H1 (cell line): ENCODE measurements around the gene CLMP. TPM values are rescaled to one million over a fixed set of nuclear protein-coding genes. Genes with fewer than 3 reads are reported as not detected.

ENCODE experiments used
- CTCF ChIA-PET: fragments of 300-600 bp; sonication (Branson Sonifier 250); formaldehyde crosslinking; loops from one replicate; lab custom pipeline; 2021; ENCODE audit not compliant: partially characterized antibody; lab: Charles Lee
- POLR2A ChIA-PET: fragments of 300-600 bp; sonication (Branson Sonifier 250); formaldehyde crosslinking; loops from one replicate; lab custom pipeline; 2021; ENCODE audit warnings: inconsistent platforms; ENCODE audit not compliant: partially characterized antibody; lab: Charles Lee
- DNase-seq, 2 experiments: peaks; one replicate each; pipeline versions ENCODE4 v3.0.0 to v3.0.0-alpha.2; 2010 to 2022; ENCODE audit warnings: low spot score in 2 of 2, low read depth in 1 of 2, mixed read lengths in 1 of 2
- FAIRE-seq: peaks from 2 replicates; lab custom pipeline; 2011; peaks lifted over from hg19 to GRCh38; lab: Jason Lieb, UNC
- H2AFZ ChIP-seq: 2 replicates; pipeline ENCODE4 v1.8.1; 2012; ENCODE audit warnings: low read length, inconsistent platforms
- H2AK5ac ChIP-seq: 2 replicates; pipeline ENCODE4 v1.6.1; 2013; ENCODE audit warnings: low read depth, low read length
- H2BK120ac ChIP-seq: replicated peaks from 2 replicates; pipeline ENCODE3; 2013; ENCODE audit warnings: low read depth, low read length, inconsistent platforms
- H2BK12ac ChIP-seq: 2 replicates; pipeline ENCODE4 v1.6.1; 2013; ENCODE audit warnings: low read depth, low read length
- H2BK15ac ChIP-seq: 2 replicates; pipeline ENCODE4 v1.6.1; 2013; ENCODE audit warnings: low read length
- H2BK20ac ChIP-seq: 2 replicates; pipeline ENCODE4 v1.6.1; 2013; ENCODE audit warnings: low read length
- H2BK5ac ChIP-seq: 2 replicates; pipeline ENCODE4 v1.6.1; 2013; ENCODE audit warnings: low read depth, low read length
- H3K14ac ChIP-seq: 2 replicates; pipeline ENCODE4 v1.6.1; 2013; ENCODE audit warnings: inconsistent platforms; ENCODE audit not compliant: insufficient read length
- H3K18ac ChIP-seq: 2 replicates; pipeline ENCODE4 v1.6.1; 2013; ENCODE audit warnings: low read length; ENCODE audit errors: extremely low read depth
- H3K23ac ChIP-seq: 2 replicates; pipeline ENCODE4 v1.6.1; 2013; ENCODE audit warnings: inconsistent platforms; ENCODE audit not compliant: insufficient read length
- H3K23me2 ChIP-seq: 2 replicates; pipeline ENCODE4 v1.6.1; 2013; ENCODE audit warnings: low read depth, low read length
- H3K27ac ChIP-seq: 2 replicates; pipeline ENCODE4 v1.6.1; 2011; ENCODE audit warnings: low read depth, low read length, inconsistent platforms
- H3K27me3 ChIP-seq, 4 experiments: replicated peaks in 1 of 4; 1 replicate in 1 of 4; 2 replicates in 3 of 4; pipeline versions ENCODE4 v1.6.1 to v1.8.1; 2011 to 2013; ENCODE audit warnings: low read length in 3 of 4, mild to moderate bottlenecking in 3 of 4, inconsistent platforms in 2 of 4, mixed read lengths in 2 of 4, moderate library complexity in 1 of 4; ENCODE audit not compliant: control insufficient read depth in 3 of 4, insufficient read depth in 3 of 4; ENCODE audit errors: extremely low read depth in 1 of 4
- H3K36me3 ChIP-seq, 4 experiments: 2 replicates each; pipeline versions ENCODE4 v1.6.1 to v1.8.1; 2011 to 2013; ENCODE audit warnings: mild to moderate bottlenecking in 4 of 4, low read length in 3 of 4, moderate library complexity in 2 of 4, control low read depth in 1 of 4, inconsistent platforms in 1 of 4; ENCODE audit not compliant: insufficient read depth in 4 of 4, control insufficient read depth in 2 of 4
- H3K4ac ChIP-seq: replicated peaks from 2 replicates; pipeline ENCODE3; 2013; ENCODE audit warnings: low read length, low read depth, mixed read lengths, inconsistent platforms; ENCODE audit not compliant: insufficient read length
- H3K4me1 ChIP-seq, 4 experiments: replicated peaks in 1 of 4; 1 replicate in 1 of 4; 2 replicates in 3 of 4; pipeline versions ENCODE4 v1.6.1 to v1.8.1; 2011 to 2013; ENCODE audit warnings: low read length in 3 of 4, inconsistent platforms in 2 of 4, mixed read lengths in 1 of 4; ENCODE audit not compliant: insufficient read depth in 4 of 4, control insufficient read depth in 3 of 4
- H3K4me2 ChIP-seq, 2 experiments: 2 replicates each; pipeline versions ENCODE4 v1.6.1 to v1.8.1; 2011 to 2013; ENCODE audit warnings: low read depth in 2 of 2, low read length in 2 of 2, control low read depth in 1 of 2, inconsistent platforms in 1 of 2, mild to moderate bottlenecking in 1 of 2; ENCODE audit not compliant: insufficient read depth in 1 of 2
- H3K4me3 ChIP-seq, 4 experiments: fragments of 200-600, 300-600 bp in 1 of 4; sonication (generic), shearing (Covaris generic), sonication (Bioruptor Twin) in 1 of 4; 2 replicates each; pipeline versions ENCODE4 v1.5.1 to v1.8.1; 2011 to 2016; ENCODE audit warnings: low read length in 4 of 4, low read depth in 3 of 4, control low read depth in 2 of 4, inconsistent platforms in 2 of 4, mild to moderate bottlenecking in 2 of 4, mixed read lengths in 1 of 4, moderate library complexity in 1 of 4; ENCODE audit not compliant: insufficient read depth in 2 of 4; ENCODE audit errors: extremely low read depth in 1 of 4
- H3K56ac ChIP-seq: replicated peaks from 2 replicates; pipeline ENCODE3; 2013; ENCODE audit warnings: low read depth, mild to moderate bottlenecking, mixed read lengths, low read length, inconsistent platforms; ENCODE audit not compliant: insufficient read length
- H3K79me1 ChIP-seq: 2 replicates; pipeline ENCODE4 v1.6.1; 2013; ENCODE audit warnings: low read depth, low read length, control low read depth
- H3K79me2 ChIP-seq, 2 experiments: 2 replicates each; pipeline versions ENCODE4 v1.6.1 to v1.8.1; 2012 to 2013; ENCODE audit warnings: low read length in 2 of 2, mild to moderate bottlenecking in 2 of 2, inconsistent platforms in 1 of 2; ENCODE audit not compliant: insufficient read depth in 2 of 2, control insufficient read depth in 1 of 2
- H3K9ac ChIP-seq, 4 experiments: replicated peaks in 1 of 4; 1 replicate in 1 of 4; 2 replicates in 3 of 4; pipeline versions ENCODE4 v1.6.1 to v1.8.1; 2011 to 2013; ENCODE audit warnings: low read depth in 3 of 4, low read length in 3 of 4, control low read depth in 2 of 4, mild to moderate bottlenecking in 2 of 4, moderate library complexity in 2 of 4, inconsistent platforms in 1 of 4; ENCODE audit errors: extremely low read depth in 1 of 4
- H3K9me3 ChIP-seq, 2 experiments: 2 replicates each; pipeline versions ENCODE4 v1.6.1 to v1.8.1; 2012 to 2013; ENCODE audit warnings: mild to moderate bottlenecking in 2 of 2, moderate library complexity in 2 of 2, control low read depth in 1 of 2, inconsistent platforms in 1 of 2, low read depth in 1 of 2, low read length in 1 of 2, mixed read lengths in 1 of 2; ENCODE audit not compliant: insufficient read depth in 2 of 2
- H4K20me1 ChIP-seq, 2 experiments: replicated peaks in 1 of 2; 2 replicates each; pipeline versions ENCODE3 to v1.8.1; 2011 to 2013; ENCODE audit warnings: inconsistent platforms in 2 of 2, low read length in 2 of 2, mild to moderate bottlenecking in 1 of 2; ENCODE audit not compliant: insufficient read depth in 2 of 2, control insufficient read depth in 1 of 2
- H4K5ac ChIP-seq: 2 replicates; pipeline ENCODE4 v1.6.1; 2013; ENCODE audit warnings: low read length, low read depth, mixed read lengths, inconsistent platforms; ENCODE audit not compliant: insufficient read length
- H4K8ac ChIP-seq: 2 replicates; pipeline ENCODE4 v1.8.0; 2013; ENCODE audit warnings: mild to moderate bottlenecking, moderate library complexity, low read length, inconsistent platforms; ENCODE audit not compliant: insufficient read depth; ENCODE audit errors: extremely low read depth
- H4K91ac ChIP-seq: replicated peaks from 2 replicates; pipeline ENCODE3; 2013; ENCODE audit warnings: low read length, mixed read lengths, inconsistent platforms; ENCODE audit not compliant: insufficient read length
- RBBP5 ChIP-seq: IDR thresholded peaks from 2 replicates; pipeline ENCODE4 v1.7.1; 2012; ENCODE audit warnings: low read depth, mild to moderate bottlenecking, inconsistent platforms, low read length, moderate library complexity, borderline replicate concordance
- WGBS, 2 experiments: shearing (Covaris generic) in 1 of 2; methylation state at CpG; one replicate each; pipeline versions ENCODE4 v1.1.6 to v1.1.7; 2013 to 2015; ENCODE audit warnings: low lambda C conversion rate in 2 of 2, mixed read lengths in 2 of 2, inconsistent platforms in 1 of 2, low coverage in 1 of 2, missing lambda C conversion rate in 1 of 2; ENCODE audit not compliant: insufficient replicate concordance in 2 of 2, insufficient coverage in 1 of 2, insufficient read length in 1 of 2; ENCODE audit errors: extremely low coverage in 1 of 2, missing lambda C conversion rate in 1 of 2; 5-methylcytosine and 5-hydroxymethylcytosine counted together
- polyA plus RNA-seq, 7 experiments: library from polyadenylated mRNA; depleted of rRNA in 3 of 7; stranded (reverse) in 5 of 7; unstranded in 2 of 7; fragments of >200 nt in 5 of 7; fragments of 200-250 nt in 2 of 7; gene quantifications; 1 replicate in 5 of 7; 2 replicates in 1 of 7; 4 replicates in 1 of 7; pipeline versions ENCODE4 v1.2.1 to v1.2.3, GENCODE V29; 2011 to 2013; ENCODE audit warnings: missing spikeins in 2 of 7, mixed read lengths in 2 of 7
- total RNA-seq: library from RNA; stranded (reverse); fragmentation: NEBNext Ultra II Directional; extraction: Animal tissue kit (Norgen Biotek cat#: 25700); gene quantifications from 2 replicates; pipeline ENCODE4 v1.2.1, GENCODE V29; 2021

The CLMP gene
- total and polyA plus RNA-seq, 2 of the 8 experiments (the other 6 are each of a cell fraction or from before 2014, with no cell fraction given), result 9.9 to 24.1 TPM

- Histone ChIP-seq H3K79me2 (no peaks in the 10 kb centered on the region), H3K4me3 (no peak overlapping the region), H3K14ac (no peak overlapping the region), H4K8ac (no peak overlapping the region), H2AK5ac (no peak overlapping the region)
- WGBS, 2 experiments, result 92% methylated on average over 2 of the region's 2 CpGs; no CpG with 5 or more reads in 1 of the 2 experiments
- POLR2A ChIA-PET, result no interaction called here
- DNase-seq, result no peak
- TF ChIP-seq RBBP5, result no peak
- TF ChIP-seq, all 59 proteins: peak for 0
- Histone ChIP-seq H2BK5ac (no peak overlapping the region), H2AFZ (no peak overlapping the region), H3K56ac (no peak overlapping the region), H2BK12ac (no peak overlapping the region), H2BK20ac (no peak overlapping the region), H3K4me2 (no peak overlapping the region), H3K4me1 (no peaks in the 10 kb centered on the region), H2BK15ac (no peak overlapping the region), H3K4ac (no peak overlapping the region), H3K9ac (no peak overlapping the region), H3K36me3 (no peaks in the 10 kb centered on the region), H3K79me1 (no peaks in the 10 kb centered on the region), H3K27ac (no peak overlapping the region), H3K9me3 (0 out of 4 replicates have a peak, but pooled peaks cover 0 to 4% of the 10 kb centered on the region in 2 experiments), H2BK120ac (no peak overlapping the region), H3K27me3 (no peaks in the 10 kb centered on the region), H4K20me1 (no peaks in the 10 kb centered on the region), H4K91ac (no peak overlapping the region), H3K23me2 (no peaks in the 10 kb centered on the region), H3K23ac (no peak overlapping the region), H3K18ac (no peak overlapping the region), H4K5ac (no peak overlapping the region)
- no peak for FAIRE-seq
- CTCF ChIA-PET, result interaction anchor here (2.3 kb wide), 1 partner anchor 13 kb away, joined by 12 read pairs; no protein-coding TSS in a partner anchor
Observed at GRCh38 chr11:123116486-123116885, 78.6 kb downstream of the CLMP start.
